ENCODE measurements around the gene DUSP8. TPM values are rescaled to one million over a fixed set of nuclear protein-coding genes. Genes with fewer than 3 reads are reported as not detected.
"Not testable (repeated sequence)": the region's sequence is repeated elsewhere in the genome, so short reads cannot be mapped to it uniquely, and the experiment has no call there.

Gene DUSP8
- total RNA-seq (0.85 TPM), polyA plus RNA-seq (6.8 TPM)

GRCh38 chr11:1572197-1573076 is at the start of gene DUSP8:
TSS of gene DUSP8 (minus strand) at chr11:1572271. CDS start at chr11:1565826, 6,445 bp downstream.
- H3K4me3 ChIP-seq (ENCODE audit: low read depth, low read length) = peak within 1 kb of the TSS; percentile 54
- H3K36me3 ChIP-seq (ENCODE audit: insufficient read depth) = no peaks in the 10 kb centered on the region
- no peaks in the 10 kb centered on the region for H3K4me1 ChIP-seq (ENCODE audit: insufficient read depth)
- under 1% methylated on average over 123 of the region's 124 CpGs for WGBS
- H3K27ac ChIP-seq (ENCODE audit: low read depth) = no peak within 1 kb of the TSS
- DNase-seq (ENCODE audit: extremely low spot score) = no peak

- no peaks in the 10 kb centered on the region for H3K36me3 ChIP-seq (ENCODE audit: insufficient read depth)
- no peak for DNase-seq (ENCODE audit: extremely low spot score)
- no peaks in the 10 kb centered on the region for H3K4me1 ChIP-seq (ENCODE audit: insufficient read depth)
- WGBS = 42% methylated on average over 10 of the region's 10 CpGs
- no peak overlapping the region for H3K27ac ChIP-seq (ENCODE audit: low read depth)
- no peak overlapping the region for H3K4me3 ChIP-seq (ENCODE audit: low read depth, low read length)
Observed at GRCh38 chr11:1619449-1619848, 47.4 kb upstream of the DUSP8 start.

GRCh38 chr11:1618231-1618630 is 46.2 kb upstream of the DUSP8 start:
- no peak overlapping the region for H3K27ac ChIP-seq (ENCODE audit: low read depth)
- no peak overlapping the region for H3K4me3 ChIP-seq (ENCODE audit: low read depth, low read length)
- DNase-seq (ENCODE audit: extremely low spot score) = no peak
- 80% methylated on average over 10 of the region's 10 CpGs for WGBS
- H3K36me3 ChIP-seq (ENCODE audit: insufficient read depth) = no peaks in the 10 kb centered on the region
- H3K4me1 ChIP-seq (ENCODE audit: insufficient read depth) = no peaks in the 10 kb centered on the region

- WGBS = 68% methylated on average over 4 of the region's 4 CpGs
- H3K4me3 ChIP-seq (ENCODE audit: low read depth, low read length) = no peak within 1 kb of the TSS
- no peaks in the 10 kb centered on the region for H3K36me3 ChIP-seq (ENCODE audit: insufficient read depth)
- no peaks in the 10 kb centered on the region for H3K4me1 ChIP-seq (ENCODE audit: insufficient read depth)
- no peak within 1 kb of the TSS for H3K27ac ChIP-seq (ENCODE audit: low read depth)
- no peak for DNase-seq (ENCODE audit: extremely low spot score)
Observed at GRCh38 chr11:1608363-1608762, 36.3 kb upstream of the DUSP8 start, which contains the start of gene KRTAP5-3. TSS of gene KRTAP5-3 (minus strand) at chr11:1608463. CDS start at chr11:1608385, 78 bp downstream.

- not testable (repeated sequence) for H3K4me1 ChIP-seq (ENCODE audit: insufficient read depth); H3K4me3 ChIP-seq (ENCODE audit: low read depth, low read length); DNase-seq (ENCODE audit: extremely low spot score); H3K27ac ChIP-seq (ENCODE audit: low read depth); H3K36me3 ChIP-seq (ENCODE audit: insufficient read depth)
- 32% methylated on average over 5 of the region's 5 CpGs for WGBS
Observed at GRCh38 chr11:1607901-1608300, 35.8 kb upstream of the DUSP8 start.

- not testable (repeated sequence) for H3K27ac ChIP-seq (ENCODE audit: low read depth); H3K4me3 ChIP-seq (ENCODE audit: low read depth, low read length); H3K4me1 ChIP-seq (ENCODE audit: insufficient read depth); DNase-seq (ENCODE audit: extremely low spot score); H3K36me3 ChIP-seq (ENCODE audit: insufficient read depth)
- WGBS = 26% methylated on average over 18 of the region's 18 CpGs
Observed at GRCh38 chr11:1607156-1607845, 35.2 kb upstream of the DUSP8 start.

- H3K4me3 ChIP-seq (ENCODE audit: low read depth, low read length); H3K27ac ChIP-seq (ENCODE audit: low read depth); DNase-seq (ENCODE audit: extremely low spot score); H3K36me3 ChIP-seq (ENCODE audit: insufficient read depth); H3K4me1 ChIP-seq (ENCODE audit: insufficient read depth): not testable (repeated sequence)
- WGBS = 88% methylated on average over 13 of the region's 13 CpGs
Observed at GRCh38 chr11:1605923-1606322, 33.9 kb upstream of the DUSP8 start.

GRCh38 chr11:1604711-1605110 is 32.6 kb upstream of the DUSP8 start:
- Histone ChIP-seq H3K4me1 (ENCODE audit: insufficient read depth) (no peaks in the 10 kb centered on the region), H3K27ac (ENCODE audit: low read depth) (no peak overlapping the region), H3K4me3 (ENCODE audit: low read depth, low read length) (no peak overlapping the region), H3K36me3 (ENCODE audit: insufficient read depth) (no peaks in the 10 kb centered on the region)
- 85% methylated on average over 7 of the region's 7 CpGs for WGBS
- DNase-seq (ENCODE audit: extremely low spot score) = no peak

- DNase-seq (ENCODE audit: extremely low spot score) = no peak
- Histone ChIP-seq H3K4me3 (ENCODE audit: low read depth, low read length) (no peak overlapping the region), H3K4me1 (ENCODE audit: insufficient read depth) (no peaks in the 10 kb centered on the region), H3K36me3 (ENCODE audit: insufficient read depth) (no peaks in the 10 kb centered on the region), H3K27ac (ENCODE audit: low read depth) (no peak overlapping the region)
- WGBS = 91% methylated on average over 11 of the region's 11 CpGs
Observed at GRCh38 chr11:1604181-1604580, 32.1 kb upstream of the DUSP8 start.

- 86% methylated on average over 1 of the region's 1 CpG for WGBS
Observed at GRCh38 chr11:1603629-1604028, 31.6 kb upstream of the DUSP8 start.

GRCh38 chr11:1601663-1602062 is 29.6 kb upstream of the DUSP8 start:
- not testable (repeated sequence) for H3K4me1 ChIP-seq (ENCODE audit: insufficient read depth); H3K36me3 ChIP-seq (ENCODE audit: insufficient read depth); H3K27ac ChIP-seq (ENCODE audit: low read depth); DNase-seq (ENCODE audit: extremely low spot score); H3K4me3 ChIP-seq (ENCODE audit: low read depth, low read length)
- WGBS = 47% methylated on average over 3 of the region's 3 CpGs

More at GRCh38 chr11:1603629-1604028, 31.6 kb upstream of the DUSP8 start:
- DNase-seq (ENCODE audit: extremely low spot score) = no peak
- H3K27ac ChIP-seq (ENCODE audit: low read depth) = no peak overlapping the region
- H3K36me3 ChIP-seq (ENCODE audit: insufficient read depth) = no peaks in the 10 kb centered on the region
- H3K4me1 ChIP-seq (ENCODE audit: insufficient read depth) = no peaks in the 10 kb centered on the region
- H3K4me3 ChIP-seq (ENCODE audit: low read depth, low read length) = no peak overlapping the region

GRCh38 chr11:1600626-1601025 is 28.6 kb upstream of the DUSP8 start:
- DNase-seq (ENCODE audit: extremely low spot score) = no peak
- no peak overlapping the region for H3K27ac ChIP-seq (ENCODE audit: low read depth)
- 74% methylated on average over 5 of the region's 5 CpGs for WGBS
- no peak overlapping the region for H3K4me3 ChIP-seq (ENCODE audit: low read depth, low read length)
- no peaks in the 10 kb centered on the region for H3K36me3 ChIP-seq (ENCODE audit: insufficient read depth)
- no peaks in the 10 kb centered on the region for H3K4me1 ChIP-seq (ENCODE audit: insufficient read depth)

GRCh38 chr11:1598816-1599215 is 26.7 kb upstream of the DUSP8 start:
- WGBS = 61% methylated on average over 6 of the region's 6 CpGs
- H3K36me3 ChIP-seq (ENCODE audit: insufficient read depth) = no peaks in the 10 kb centered on the region
- H3K4me1 ChIP-seq (ENCODE audit: insufficient read depth) = no peaks in the 10 kb centered on the region
- H3K27ac ChIP-seq (ENCODE audit: low read depth) = no peak overlapping the region
- DNase-seq (ENCODE audit: extremely low spot score) = no peak
- no peak overlapping the region for H3K4me3 ChIP-seq (ENCODE audit: low read depth, low read length)

GRCh38 chr11:1598406-1598805 is 26.3 kb upstream of the DUSP8 start:
- H3K27ac ChIP-seq (ENCODE audit: low read depth); DNase-seq (ENCODE audit: extremely low spot score); H3K4me3 ChIP-seq (ENCODE audit: low read depth, low read length); H3K36me3 ChIP-seq (ENCODE audit: insufficient read depth); H3K4me1 ChIP-seq (ENCODE audit: insufficient read depth): not testable (repeated sequence)
- 75% methylated on average over 3 of the region's 3 CpGs for WGBS
